Measurements from ENCODE around the gene PHYKPL.
"Not testable (repeated sequence)": the region's sequence is repeated elsewhere in the genome, so short reads cannot be mapped to it uniquely, and the experiment has no call there.

PHYKPL gene

GRCh38 chr5:178264044-178264443 lies 31.4 kb upstream of the PHYKPL start:
- DNase-seq = no peak

DNA sequence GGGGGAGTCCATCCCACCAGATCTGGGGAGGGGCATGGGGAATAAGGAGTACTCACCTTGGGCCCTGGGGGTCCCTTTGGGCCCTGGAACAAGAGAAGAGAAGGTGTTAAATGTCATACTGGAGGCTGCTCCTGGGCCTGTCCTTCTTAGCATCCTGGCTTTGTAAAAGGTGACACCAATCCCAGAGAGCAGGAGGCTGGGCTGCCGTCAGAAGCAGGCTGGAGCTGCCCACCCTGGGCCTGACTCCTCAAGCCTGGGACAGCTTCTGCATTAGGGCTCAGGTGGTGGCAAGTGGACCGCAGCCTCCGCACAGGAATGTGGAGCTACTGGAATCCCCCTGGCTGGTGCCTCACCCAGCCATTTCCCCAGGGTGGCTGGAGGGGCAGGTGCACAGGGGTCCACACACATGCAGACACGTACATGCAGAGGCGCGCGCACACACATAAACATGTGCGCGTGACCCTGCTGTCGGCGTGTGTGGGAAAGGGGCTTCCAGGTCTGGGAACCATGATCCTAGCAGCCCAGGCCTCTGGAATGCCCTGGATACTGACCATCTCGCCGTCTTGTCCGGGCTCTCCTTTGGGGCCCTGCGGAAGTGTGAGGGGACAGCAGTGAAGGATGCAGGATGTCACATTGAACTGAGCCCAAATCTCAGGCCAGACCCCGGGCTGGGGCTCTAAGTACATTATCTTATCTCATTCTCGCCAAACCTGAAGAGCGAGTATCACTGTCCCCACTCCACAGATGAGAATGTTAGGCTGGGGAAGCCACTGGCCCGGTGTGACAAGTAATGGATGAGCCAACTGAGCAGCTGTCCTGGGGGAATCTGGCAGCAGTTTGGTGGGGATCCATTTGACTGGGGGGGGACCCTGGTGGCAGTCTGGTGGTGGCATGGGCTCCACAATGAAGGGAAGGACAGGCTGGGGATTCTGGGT lies 29.3 kb upstream of the PHYKPL start:
- no peak for DNase-seq

GRCh38 chr5:178259623-178260536 lies 27.3 kb upstream of the PHYKPL start:
- no peak for DNase-seq

DNA sequence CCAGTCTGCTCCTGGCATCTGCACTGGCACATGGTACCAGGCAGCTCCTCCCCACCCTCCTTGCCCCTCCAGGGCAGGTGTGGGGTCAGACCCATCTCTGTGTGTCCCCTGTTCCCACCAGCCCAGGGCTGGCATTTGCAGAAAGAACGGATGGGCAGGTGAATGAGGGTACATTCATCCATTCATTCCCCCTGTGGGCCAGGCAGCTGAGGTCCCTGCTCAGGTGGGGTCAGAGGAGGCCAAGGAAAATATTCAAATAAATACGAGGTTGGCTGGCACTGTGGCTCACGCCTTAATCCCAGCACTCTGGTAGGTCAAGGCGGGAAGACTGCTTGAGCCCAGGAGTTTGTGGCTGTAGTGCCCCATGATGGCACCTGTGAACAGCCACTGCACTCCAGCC lies 25.0 kb upstream of the PHYKPL start:
- no peak for DNase-seq

DNA sequence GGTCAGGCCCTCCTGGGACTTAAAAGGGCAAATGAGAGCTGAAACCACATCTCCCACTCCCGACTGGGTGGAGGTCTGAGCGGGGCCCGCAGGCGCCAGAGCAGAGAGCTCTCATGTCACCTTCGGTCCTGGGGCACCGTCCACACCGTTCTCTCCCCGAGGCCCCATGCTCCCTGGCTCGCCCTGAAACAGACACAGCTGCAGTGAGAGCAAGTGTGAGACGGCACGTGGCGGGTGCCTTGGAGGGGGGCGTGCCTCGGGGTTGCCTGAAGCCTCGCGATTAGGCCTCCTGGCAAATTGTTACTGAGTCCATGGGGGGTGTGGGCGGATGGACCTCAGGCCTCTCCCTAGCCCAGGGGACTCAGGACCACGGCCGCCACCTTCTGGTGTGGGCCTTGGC lies 24.1 kb upstream of the PHYKPL start:
- DNase-seq = no peak

- DNase-seq = not testable (repeated sequence)
Measured at GRCh38 chr5:178253632-178254031, 21.0 kb upstream of the PHYKPL start.

DNA sequence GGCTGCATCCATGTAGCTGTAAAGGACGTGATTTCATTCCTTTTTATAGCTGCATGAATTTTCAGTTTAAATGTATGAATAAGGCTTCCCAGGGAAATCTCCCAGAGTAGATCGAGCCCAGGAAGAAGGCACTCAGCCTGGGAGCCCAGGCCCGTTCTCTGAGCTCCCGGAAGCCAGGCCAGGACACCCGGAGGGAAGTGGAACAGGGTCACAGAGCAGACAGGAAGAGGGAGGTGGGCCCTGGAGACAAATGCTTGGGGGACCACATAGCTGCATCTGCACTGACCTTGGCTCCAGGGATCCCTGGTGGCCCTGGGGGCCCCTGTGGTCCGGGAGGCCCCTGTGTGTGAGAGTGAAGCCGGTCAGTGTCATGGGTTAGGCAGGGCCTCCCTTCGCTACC lies 19.7 kb upstream of the PHYKPL start:
- DNase-seq = no peak

- no peak for DNase-seq
Measured at GRCh38 chr5:178250263-178250662, 17.7 kb upstream of the PHYKPL start.

- DNase-seq = peak in 4 of 14 donors; percentile 4 to 23 (median 14)
Measured at GRCh38 chr5:178249191-178249989, 16.8 kb upstream of the PHYKPL start.

DNA sequence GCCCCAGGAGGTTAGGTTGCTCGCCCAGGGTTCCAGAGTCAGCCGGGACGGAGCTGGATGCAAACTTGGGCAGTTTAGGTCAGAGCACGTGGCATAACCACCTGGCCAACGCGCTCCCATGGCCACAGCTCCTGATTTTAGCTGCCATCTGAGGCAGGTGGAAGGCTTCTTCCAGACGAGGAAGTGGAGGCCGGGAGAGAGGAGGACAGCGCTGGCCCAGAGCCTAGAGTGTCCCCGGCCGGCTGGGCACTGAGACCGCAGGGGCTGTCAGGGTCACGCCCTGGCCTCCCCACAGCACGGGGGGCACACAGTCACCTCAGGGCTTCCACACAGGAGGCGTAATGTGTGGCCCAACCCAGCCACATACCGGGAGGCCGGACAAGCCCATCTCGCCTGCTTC lies 16.1 kb upstream of the PHYKPL start:
- no peak for DNase-seq

- no peak for DNase-seq
Measured at GRCh38 chr5:178247481-178248456, 15.2 kb upstream of the PHYKPL start.

GRCh38 chr5:178246624-178247279 lies 14.2 kb upstream of the PHYKPL start:
- no peak for DNase-seq

DNA sequence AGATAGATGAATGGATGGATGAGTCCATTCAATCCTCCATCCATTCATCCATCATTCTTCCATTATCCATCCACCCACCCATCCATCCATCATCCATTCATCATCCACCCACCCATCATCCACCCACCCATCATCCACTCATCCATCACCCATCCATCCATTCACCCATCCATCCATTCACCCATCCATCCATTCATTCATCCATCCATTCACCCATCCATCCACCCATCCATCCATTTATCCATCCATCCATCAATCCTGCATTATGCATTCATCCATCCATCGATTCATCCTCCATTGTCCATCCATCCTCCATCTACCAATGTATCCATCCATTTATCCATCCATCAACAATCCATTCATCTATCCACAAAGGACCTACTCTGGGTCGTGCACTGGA lies 12.8 kb upstream of the PHYKPL start:
- DNase-seq = no peak

GRCh38 chr5:178244576-178244975 lies 12.0 kb upstream of the PHYKPL start:
- DNase-seq = no peak

DNA sequence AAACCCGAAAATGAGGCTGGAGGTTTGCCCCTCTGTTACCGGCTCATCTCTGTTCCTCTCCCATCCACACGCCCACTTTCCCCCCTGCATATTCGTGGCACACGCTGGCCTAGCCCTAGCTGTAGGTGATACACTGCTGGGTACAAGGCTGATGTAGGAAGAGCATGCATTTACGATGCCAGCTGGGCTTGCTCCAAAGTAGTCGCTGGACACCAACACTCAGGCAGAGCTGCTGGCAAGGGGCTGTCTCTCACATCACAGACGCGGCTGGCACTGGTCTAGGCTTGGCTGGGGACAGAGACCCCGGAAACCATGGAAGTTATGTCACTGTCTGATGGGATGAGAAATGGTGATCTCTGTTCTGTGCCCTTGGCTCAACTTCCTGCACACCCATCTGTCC lies 9.8 kb upstream of the PHYKPL start:
- DNase-seq = no peak

- DNase-seq = peak in 2 of 14 donors; percentile 25 to 47
Measured at GRCh38 chr5:178241688-178242231, 9.2 kb upstream of the PHYKPL start.

GRCh38 chr5:178241231-178241663 lies 8.6 kb upstream of the PHYKPL start:
- peak in 6 of 14 donors; percentile 14 to 50 (median 34) for DNase-seq

DNA sequence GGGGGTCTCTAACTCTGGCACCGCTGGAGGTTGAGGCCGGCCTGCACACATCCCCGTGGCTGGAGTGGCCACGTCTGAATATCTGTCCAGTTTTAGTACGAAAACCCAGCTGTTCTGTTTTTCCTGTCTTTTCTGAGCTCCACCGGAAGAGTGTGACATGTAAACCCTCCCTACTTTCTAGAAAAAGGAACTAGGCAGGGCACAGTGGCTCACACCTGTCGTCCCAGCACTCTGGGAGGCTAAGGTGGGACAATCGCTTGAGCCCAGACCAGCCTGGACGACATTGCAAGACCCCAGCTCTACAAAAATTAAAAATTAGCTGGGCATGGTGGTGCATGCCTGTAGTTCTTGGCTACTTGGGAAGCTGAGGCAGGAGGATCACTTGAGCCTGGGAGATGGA lies 8.2 kb upstream of the PHYKPL start:
- no peak for DNase-seq

GRCh38 chr5:178240341-178240741 lies 7.7 kb upstream of the PHYKPL start:
- no peak for DNase-seq

DNA sequence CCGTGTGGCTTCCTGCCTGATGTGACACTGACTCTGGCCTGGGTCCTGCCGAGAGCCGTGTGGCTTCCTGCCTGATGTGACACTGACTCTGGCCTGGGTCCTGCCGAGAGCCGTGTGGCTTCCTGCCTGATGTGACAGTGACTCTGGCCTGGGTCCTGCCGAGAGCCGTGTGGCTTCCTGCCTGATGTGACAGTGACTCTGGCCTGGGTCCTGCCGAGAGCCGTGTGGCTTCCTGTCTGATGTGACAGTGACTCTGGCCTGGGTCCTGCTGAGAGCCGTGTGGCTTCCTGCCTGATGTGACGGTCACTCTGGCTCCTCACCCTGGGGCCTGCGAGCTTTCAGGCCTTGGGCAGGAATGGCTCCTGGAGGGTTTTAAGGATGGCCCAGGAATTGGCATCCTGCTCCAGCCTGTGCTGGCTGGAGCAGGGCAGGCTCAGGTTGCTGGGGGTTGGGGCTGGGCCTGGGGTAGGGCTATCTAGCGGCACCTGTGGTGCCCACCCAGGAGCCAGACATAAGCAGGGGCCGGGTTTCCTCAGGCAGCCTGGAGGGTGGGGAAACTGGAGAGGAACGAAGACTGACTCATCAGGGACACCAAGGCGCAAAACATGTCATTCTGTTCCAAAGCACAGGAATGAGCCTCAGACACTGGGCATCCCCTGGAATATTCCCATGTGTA lies 7.2 kb upstream of the PHYKPL start:
- DNase-seq = peak in 1 of 14 donors; percentile 56

All from C1 segment of cervical spinal cord (tissue), 14 donors.